Fibroblast of pulmonary artery (primary cell): ENCODE results near the gene FLNB.
A peak's percentile ranks its signal among the peaks of the same experiment; 100 is the strongest.

Experiments
- DNase-seq: peaks from one replicate; pipeline ENCODE4 v3.0.0-alpha.2; 2010; ENCODE audit warnings: low read depth
- H3K4me3 ChIP-seq: replicated peaks from 2 replicates; pipeline ENCODE4 v1.5.1; 2011; ENCODE audit warnings: low read depth, mild to moderate bottlenecking, control low read depth, low read length, moderate library complexity
- TF ChIP-seq, protein P1 (sequence below): IDR thresholded peaks from 2 replicates; pipeline ENCODE4 v1.5.1; 2011; ENCODE audit warnings: mild to moderate bottlenecking, control low read depth, low read length, inconsistent platforms; ENCODE audit errors: missing control alignments

The FLNB gene

GRCh38 chr3:58025837-58026569, 17.8 kb downstream of the FLNB start:
- no peak overlapping the region for H3K4me3 ChIP-seq
- TF ChIP-seq, protein P1, sequence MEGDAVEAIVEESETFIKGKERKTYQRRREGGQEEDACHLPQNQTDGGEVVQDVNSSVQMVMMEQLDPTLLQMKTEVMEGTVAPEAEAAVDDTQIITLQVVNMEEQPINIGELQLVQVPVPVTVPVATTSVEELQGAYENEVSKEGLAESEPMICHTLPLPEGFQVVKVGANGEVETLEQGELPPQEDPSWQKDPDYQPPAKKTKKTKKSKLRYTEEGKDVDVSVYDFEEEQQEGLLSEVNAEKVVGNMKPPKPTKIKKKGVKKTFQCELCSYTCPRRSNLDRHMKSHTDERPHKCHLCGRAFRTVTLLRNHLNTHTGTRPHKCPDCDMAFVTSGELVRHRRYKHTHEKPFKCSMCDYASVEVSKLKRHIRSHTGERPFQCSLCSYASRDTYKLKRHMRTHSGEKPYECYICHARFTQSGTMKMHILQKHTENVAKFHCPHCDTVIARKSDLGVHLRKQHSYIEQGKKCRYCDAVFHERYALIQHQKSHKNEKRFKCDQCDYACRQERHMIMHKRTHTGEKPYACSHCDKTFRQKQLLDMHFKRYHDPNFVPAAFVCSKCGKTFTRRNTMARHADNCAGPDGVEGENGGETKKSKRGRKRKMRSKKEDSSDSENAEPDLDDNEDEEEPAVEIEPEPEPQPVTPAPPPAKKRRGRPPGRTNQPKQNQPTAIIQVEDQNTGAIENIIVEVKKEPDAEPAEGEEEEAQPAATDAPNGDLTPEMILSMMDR = no peak
- DNase-seq = peak; percentile 73

- no peak overlapping the region for H3K4me3 ChIP-seq
- no peak for DNase-seq
- TF ChIP-seq, protein P1 = no peak
Observed at GRCh38 chr3:58026598-58026997, 18.4 kb downstream of the FLNB start.

DNA sequence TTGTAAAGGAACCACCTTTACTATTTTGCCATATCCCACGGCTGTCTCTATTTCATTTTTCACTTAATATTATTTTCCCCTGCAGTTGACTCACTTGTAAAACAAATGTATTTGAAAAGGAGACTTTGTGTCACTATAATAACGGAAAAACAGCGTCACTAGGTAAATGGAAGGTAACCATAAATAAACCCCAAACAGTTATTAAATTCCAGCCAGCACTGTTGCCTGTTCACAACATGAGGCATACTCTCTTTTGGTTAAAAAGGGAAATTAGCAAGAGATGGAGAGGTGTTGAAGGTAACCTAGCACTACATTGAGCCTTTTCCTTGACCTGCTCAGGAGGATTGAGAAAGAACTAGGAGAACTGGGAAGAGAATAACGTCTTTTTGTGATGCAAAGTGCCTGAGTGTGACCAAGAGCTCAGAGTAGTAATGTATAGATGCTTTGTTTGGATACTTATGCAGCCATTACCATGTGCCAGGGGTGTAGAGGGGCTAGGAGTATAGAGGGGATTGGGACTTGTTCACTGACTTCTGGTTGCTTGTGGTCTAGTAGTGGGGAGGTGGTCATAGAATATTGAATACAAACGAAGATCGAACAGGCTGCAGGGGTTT, 19.6 kb downstream of the FLNB start:
- DNase-seq = no peak
- TF ChIP-seq, protein P1 = no peak
- H3K4me3 ChIP-seq = no peak overlapping the region

- no peak overlapping the region for H3K4me3 ChIP-seq
- no peak for DNase-seq
- TF ChIP-seq, protein P1 = no peak
Observed at GRCh38 chr3:58028902-58029301, 20.7 kb downstream of the FLNB start.

DNA sequence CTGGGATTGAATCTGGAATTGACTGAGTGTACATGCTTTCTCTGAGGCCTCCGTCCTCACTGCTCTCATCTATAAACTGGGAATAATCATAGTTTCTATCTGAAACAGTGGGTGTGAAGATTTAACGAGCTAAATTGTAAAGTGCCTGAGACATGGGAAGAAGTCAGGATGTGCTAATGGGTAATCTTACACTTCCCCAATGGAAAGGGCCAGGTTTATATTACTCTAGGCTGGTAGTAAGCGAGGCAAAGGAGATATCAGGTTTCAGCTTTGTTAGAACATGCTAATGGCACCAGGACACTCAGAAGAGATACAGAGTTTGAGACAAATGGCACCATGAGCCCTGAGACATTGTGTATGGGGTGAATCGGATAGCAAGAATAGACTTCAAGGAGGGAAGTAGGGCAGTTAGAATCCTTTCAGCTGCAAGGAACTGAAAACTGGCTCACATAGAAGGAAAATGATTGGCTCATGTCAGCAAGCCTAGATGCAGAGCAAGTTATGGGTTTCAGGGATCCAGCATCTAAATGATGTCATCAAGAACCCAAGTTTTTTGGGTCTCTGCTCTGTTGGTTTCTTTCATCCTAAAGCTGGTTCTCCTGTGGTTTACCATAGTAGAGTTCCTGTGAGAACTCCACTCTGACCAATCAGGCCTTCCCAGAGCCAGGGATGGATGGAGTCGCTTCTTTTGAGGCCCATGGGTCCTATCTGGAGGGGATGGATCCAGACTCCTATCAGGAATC, 21.8 kb downstream of the FLNB start:
- no peak overlapping the region for H3K4me3 ChIP-seq
- TF ChIP-seq, protein P1 = no peak
- DNase-seq = no peak

- TF ChIP-seq, protein P1 = no peak
- DNase-seq = peak; percentile 69
- no peak overlapping the region for H3K4me3 ChIP-seq
Observed at GRCh38 chr3:58032186-58032585, 24.0 kb downstream of the FLNB start.
